Measurements from ENCODE around the gene SCML1.

- TF ChIP-seq CTCF (conservative IDR thresholded peaks at IDR 0.05; ENCODE audit: low read depth, low read length): no peak
- no peak for TF ChIP-seq EZH2 (IDR thresholded peaks at IDR 0.05; ENCODE audit: borderline replicate concordance, low read depth, low read length, poor library complexity, severe bottlenecking)
Measured at GRCh38 chrX:17768997-17769396, 31.7 kb downstream of the SCML1 start.
